HepG2 (cell line): Measurements from ENCODE around the gene CD300A. TPM values are rescaled to one million over a fixed set of nuclear protein-coding genes. Genes with fewer than 3 reads are reported as not detected.

Experiments used
- FOXA3 ChIP-seq: IDR thresholded peaks from 2 replicates; pipeline ENCODE4 v1.6.1; 2016; ENCODE audit warnings: missing genetic modification reagents, missing compliant biosample characterization
- IKZF5 ChIP-seq: IDR thresholded peaks from 2 replicates; pipeline ENCODE4 v1.6.1; 2018; ENCODE audit warnings: missing genetic modification reagents, mild to moderate bottlenecking, missing compliant biosample characterization
- POLR2AphosphoS2 ChIP-seq: IDR thresholded peaks from 2 replicates; pipeline ENCODE4 v1.6.1; 2011; ENCODE audit warnings: low read depth, low read length, improper control_type of control experiment
- PRDM4 ChIP-seq: sonication (generic); formaldehyde crosslinking; IDR thresholded peaks from 2 replicates; pipeline ENCODE4 v1.9.0; 2021; ENCODE audit warnings: missing genetic modification reagents, borderline replicate concordance
- SALL2 ChIP-seq: sonication (generic); formaldehyde crosslinking; IDR thresholded peaks from 2 replicates; pipeline ENCODE4 v1.8.1; 2023; ENCODE audit warnings: mild to moderate bottlenecking, missing genetic modification reagents, inconsistent platforms
- SNAPC4 ChIP-seq: sonication (generic); formaldehyde crosslinking; IDR thresholded peaks from 2 replicates; pipeline ENCODE4 v1.4.0; 2020; ENCODE audit warnings: mild to moderate bottlenecking, missing genetic modification reagents
- SP140L ChIP-seq: sonication (generic); formaldehyde crosslinking; IDR thresholded peaks from 2 replicates; pipeline ENCODE4 v1.4.0; 2020; ENCODE audit warnings: missing genetic modification reagents, borderline replicate concordance
- TOPORS ChIP-seq: sonication (generic); formaldehyde crosslinking; IDR thresholded peaks from 2 replicates; pipeline ENCODE4 v1.8.0; 2023; ENCODE audit warnings: mild to moderate bottlenecking, missing genetic modification reagents
- ZGPAT ChIP-seq: IDR thresholded peaks from 2 replicates; pipeline ENCODE4 v1.6.1; 2016; ENCODE audit warnings: mild to moderate bottlenecking
- ZNF430 ChIP-seq: sonication (generic); formaldehyde crosslinking; IDR thresholded peaks from 2 replicates; pipeline ENCODE4 v1.9.0; 2021; ENCODE audit warnings: mild to moderate bottlenecking, missing genetic modification reagents
- ZNF574 ChIP-seq: sonication (generic); formaldehyde crosslinking; IDR thresholded peaks from 2 replicates; pipeline ENCODE4 v1.4.0; 2020; ENCODE audit warnings: missing genetic modification reagents
- ZNF720 ChIP-seq: sonication (generic); formaldehyde crosslinking; IDR thresholded peaks from 2 replicates; pipeline ENCODE4 v1.4.0; 2020; ENCODE audit warnings: missing genetic modification reagents
- ZNF773 ChIP-seq: sonication (generic); formaldehyde crosslinking; IDR thresholded peaks from 2 replicates; pipeline ENCODE4 v1.4.0; 2020; ENCODE audit warnings: missing genetic modification reagents, borderline replicate concordance
- ZNF816 ChIP-seq: sonication (generic); formaldehyde crosslinking; IDR thresholded peaks from 2 replicates; pipeline ENCODE4 v1.8.0; 2022; ENCODE audit warnings: missing genetic modification reagents, mild to moderate bottlenecking, borderline replicate concordance
- polyA plus RNA-seq, 8 experiments: library from polyadenylated mRNA; depleted of rRNA in 3 of 8; stranded (reverse) in 7 of 8; unstranded in 1 of 8; fragments of >200 nt; fragmentation: Illumina TruSeq in 4 of 8; extraction: Trizol in 4 of 8; gene quantifications; 2 replicates each; pipeline versions ENCODE4 v1.2.1 to v1.2.3, GENCODE V29; 2011 to 2016; ENCODE audit warnings: low read depth in 4 of 8, missing spikeins in 1 of 8, mixed read lengths in 1 of 8; ENCODE audit not compliant: insufficient read depth in 1 of 8
- total RNA-seq, 5 experiments: library from RNA; depleted of rRNA; stranded (reverse); fragments of >200 nt; fragmentation: Illumina TruSeq; extraction: Trizol; gene quantifications; 2 replicates each; pipeline ENCODE4 v1.2.3, GENCODE V29; 2016; ENCODE audit warnings: low read depth in 1 of 5

CD300A gene
- total and polyA plus RNA-seq, 2 of the 13 experiments (the other 11 are each of a cell fraction or from before 2014, with no cell fraction given), result not detected

GRCh38 chr17:74455025-74455545, 11.3 kb upstream of the CD300A start (continued):
- TF ChIP-seq PRDM4 (CRISPR knock-in tag) (no peak), ZNF773 (CRISPR knock-in tag) (no peak), TOPORS (CRISPR knock-in tag) (no peak), POLR2AphosphoS2 (no peak), ZNF430 (CRISPR knock-in tag) (no peak), IKZF5 (CRISPR knock-in tag) (no peak), SALL2 (CRISPR knock-in tag) (0 out of 2 replicates have a peak, but pooled peaks have one; percentile 3), SNAPC4 (no peak), ZNF574 (CRISPR knock-in tag) (no peak), FOXA3 (no peak), ZNF720 (CRISPR knock-in tag) (no peak), ZGPAT (CRISPR knock-in tag) (no peak), ZNF816 (no peak), SP140L (no peak)
